ENCODE measurements around the gene FRMD4B.

DNA sequence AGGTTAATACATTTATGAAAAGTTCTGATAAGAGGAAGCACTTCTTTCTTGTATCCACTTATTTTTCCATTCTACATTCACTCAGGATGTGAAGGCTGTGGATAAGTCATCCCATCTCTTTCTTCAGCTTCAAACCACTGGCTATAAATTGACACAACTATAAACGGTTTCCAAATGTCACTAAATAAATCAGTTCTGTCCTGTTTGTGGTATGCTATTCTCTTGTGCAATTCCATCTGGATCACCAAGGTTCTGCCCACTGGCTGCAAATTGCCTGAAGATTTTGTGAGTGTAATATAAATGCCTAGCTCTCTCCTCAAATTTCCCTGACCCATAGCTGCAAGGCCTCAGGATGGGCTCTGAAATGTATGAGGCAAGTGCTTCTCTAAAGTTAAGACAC lies 256.4 kb downstream of the FRMD4B start:
- TF ChIP-seq, protein P1, sequence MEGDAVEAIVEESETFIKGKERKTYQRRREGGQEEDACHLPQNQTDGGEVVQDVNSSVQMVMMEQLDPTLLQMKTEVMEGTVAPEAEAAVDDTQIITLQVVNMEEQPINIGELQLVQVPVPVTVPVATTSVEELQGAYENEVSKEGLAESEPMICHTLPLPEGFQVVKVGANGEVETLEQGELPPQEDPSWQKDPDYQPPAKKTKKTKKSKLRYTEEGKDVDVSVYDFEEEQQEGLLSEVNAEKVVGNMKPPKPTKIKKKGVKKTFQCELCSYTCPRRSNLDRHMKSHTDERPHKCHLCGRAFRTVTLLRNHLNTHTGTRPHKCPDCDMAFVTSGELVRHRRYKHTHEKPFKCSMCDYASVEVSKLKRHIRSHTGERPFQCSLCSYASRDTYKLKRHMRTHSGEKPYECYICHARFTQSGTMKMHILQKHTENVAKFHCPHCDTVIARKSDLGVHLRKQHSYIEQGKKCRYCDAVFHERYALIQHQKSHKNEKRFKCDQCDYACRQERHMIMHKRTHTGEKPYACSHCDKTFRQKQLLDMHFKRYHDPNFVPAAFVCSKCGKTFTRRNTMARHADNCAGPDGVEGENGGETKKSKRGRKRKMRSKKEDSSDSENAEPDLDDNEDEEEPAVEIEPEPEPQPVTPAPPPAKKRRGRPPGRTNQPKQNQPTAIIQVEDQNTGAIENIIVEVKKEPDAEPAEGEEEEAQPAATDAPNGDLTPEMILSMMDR (IDR thresholded peaks at IDR 0.05), result no peak
- TF ChIP-seq POLR2A (IDR thresholded peaks at IDR 0.05), result no peak
